ENCODE results near the gene UBQLNL. TPM values are rescaled to one million over a fixed set of nuclear protein-coding genes. Genes with fewer than 3 reads are reported as not detected.

Gene UBQLNL
- total and polyA plus RNA-seq, 8 donors: 0.12 to 0.92 (median 0.55) TPM; not detected in 4

DNA sequence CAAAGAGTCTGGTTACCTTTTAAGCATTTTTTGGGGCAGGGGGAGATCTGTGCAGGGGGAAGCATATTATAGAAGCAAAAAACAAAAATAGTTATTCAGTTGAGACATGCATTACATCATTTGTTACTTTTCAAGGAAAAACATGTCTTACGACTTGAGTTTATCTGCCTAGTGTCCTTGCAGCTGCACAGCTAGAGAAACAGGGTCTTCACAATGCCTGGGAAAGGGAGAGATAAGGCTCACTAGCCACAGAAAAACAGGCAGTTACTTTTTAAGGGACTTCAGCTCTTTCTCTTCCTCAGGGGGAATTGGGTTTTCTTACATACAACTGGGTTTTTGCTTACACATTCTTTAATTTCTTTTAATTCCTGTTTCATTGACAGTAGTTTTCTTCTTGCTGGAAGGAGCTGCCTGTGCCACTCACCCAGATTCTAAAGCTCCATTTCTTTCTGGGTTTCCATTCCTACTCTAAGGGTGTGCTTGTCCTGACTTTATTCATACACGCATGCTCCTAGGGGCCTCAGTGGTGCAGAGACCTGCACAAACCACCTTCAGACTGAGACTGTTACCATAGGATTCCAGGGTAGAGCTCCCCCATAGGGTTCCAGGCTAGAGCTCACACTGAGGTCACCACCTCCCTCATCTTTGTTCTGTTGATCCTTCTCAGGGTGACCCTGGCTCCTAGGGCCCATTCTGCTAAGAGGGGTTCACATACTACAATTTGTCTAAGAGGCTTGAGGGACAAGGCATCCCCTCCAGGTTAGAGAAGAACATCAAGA, 14.7 kb upstream of the UBQLNL start:
- no peak overlapping the region for H3K27ac ChIP-seq
- no peaks in the 10 kb centered on the region for H3K27me3 ChIP-seq
- H3K4me3 ChIP-seq: no peak overlapping the region
- WGBS, 5 donors: 62 to 69% (median 67%) methylated on average over 2 of the region's 2 CpGs
- intact Hi-C loops (cut with DNase I; ENCODE audit: low total_unique reads): no loop called here
- DNase-seq: no peak
- H3K9me3 ChIP-seq: no peaks in the 10 kb centered on the region
- no peaks in the 10 kb centered on the region for H3K36me3 ChIP-seq
- no peak for TF ChIP-seq POLR2A (IDR thresholded peaks at IDR 0.05)
- TF ChIP-seq POLR2AphosphoS5 (IDR thresholded peaks at IDR 0.05): no peak
- TF ChIP-seq CTCF (IDR thresholded peaks at IDR 0.05): no peak
- no peak for TF ChIP-seq EP300 (IDR thresholded peaks at IDR 0.05)
- no peaks in the 10 kb centered on the region for H3K4me1 ChIP-seq

- DNase-seq: no peak
- H3K4me1 ChIP-seq: no peaks in the 10 kb centered on the region
- no peak overlapping the region for H3K4me3 ChIP-seq
- H3K27ac ChIP-seq: no peak overlapping the region
- H3K27me3 ChIP-seq: no peaks in the 10 kb centered on the region
- H3K36me3 ChIP-seq: no peaks in the 10 kb centered on the region
- TF ChIP-seq CTCF (IDR thresholded peaks at IDR 0.05) (no peak), POLR2A (IDR thresholded peaks at IDR 0.05) (no peak), EP300 (IDR thresholded peaks at IDR 0.05) (no peak), POLR2AphosphoS5 (IDR thresholded peaks at IDR 0.05) (no peak)
- no peaks in the 10 kb centered on the region for H3K9me3 ChIP-seq
- WGBS, 5 donors: 13 to 55% (median 50%) methylated on average over 1 of the region's 1 CpG
- intact Hi-C loops (cut with DNase I; ENCODE audit: low total_unique reads): no loop called here
Observed at GRCh38 chr11:5528495-5528894, 12.0 kb upstream of the UBQLNL start.

GRCh38 chr11:5527716-5528115, 11.2 kb upstream of the UBQLNL start:
- no peak overlapping the region for H3K4me3 ChIP-seq
- no peaks in the 10 kb centered on the region for H3K36me3 ChIP-seq
- H3K27ac ChIP-seq: no peak overlapping the region
- H3K4me1 ChIP-seq: no peaks in the 10 kb centered on the region
- H3K27me3 ChIP-seq: no peaks in the 10 kb centered on the region
- no peaks in the 10 kb centered on the region for H3K9me3 ChIP-seq
- TF ChIP-seq POLR2AphosphoS5 (IDR thresholded peaks at IDR 0.05) (no peak), CTCF (IDR thresholded peaks at IDR 0.05) (no peak), POLR2A (IDR thresholded peaks at IDR 0.05) (no peak), EP300 (IDR thresholded peaks at IDR 0.05) (no peak)
- WGBS, 5 donors: 88 to 92% (median 89%) methylated on average over 5 of the region's 5 CpGs
- intact Hi-C loops (cut with DNase I; ENCODE audit: low total_unique reads): no loop called here
- DNase-seq: no peak

DNA sequence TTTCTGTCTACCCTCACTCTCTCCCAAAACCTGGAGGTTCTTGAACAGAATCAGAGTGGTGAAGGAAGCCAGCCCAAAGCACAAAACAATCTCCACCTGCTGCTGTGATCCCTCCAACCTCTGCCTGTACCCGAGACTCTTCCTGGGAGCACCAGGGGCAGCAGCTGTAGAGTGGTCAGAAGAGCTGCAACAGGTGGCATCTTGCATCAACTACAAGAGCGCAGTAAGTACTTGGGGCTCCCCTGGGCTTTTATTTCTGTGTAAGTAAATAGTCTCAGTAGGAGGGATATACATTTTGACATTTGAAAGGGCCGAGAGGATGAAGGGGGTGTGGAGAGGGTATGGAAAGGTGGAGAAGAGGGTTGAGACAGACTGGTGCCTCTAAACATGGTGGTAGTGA, 8.3 kb upstream of the UBQLNL start:
- WGBS, 5 donors: 57 to 67% (median 60%) methylated on average over 3 of the region's 3 CpGs
- TF ChIP-seq CTCF (IDR thresholded peaks at IDR 0.05) (no peak), POLR2A (IDR thresholded peaks at IDR 0.05) (no peak), POLR2AphosphoS5 (IDR thresholded peaks at IDR 0.05) (no peak), EP300 (IDR thresholded peaks at IDR 0.05) (no peak)
- Histone ChIP-seq H3K4me1 (no peaks in the 10 kb centered on the region), H3K27me3 (no peaks in the 10 kb centered on the region), H3K27ac (no peak overlapping the region), H3K9me3 (no peaks in the 10 kb centered on the region), H3K4me3 (no peak overlapping the region), H3K36me3 (no peaks in the 10 kb centered on the region)
- intact Hi-C loops (cut with DNase I; ENCODE audit: low total_unique reads): no loop called here
- DNase-seq: no peak
